ENCODE results near the gene RCAN1. TPM values are rescaled to one million over a fixed set of nuclear protein-coding genes. Genes with fewer than 3 reads are reported as not detected.
A peak's percentile ranks its signal among the peaks of the same experiment; 100 is the strongest.

The RCAN1 gene
- total RNA-seq, 1 experiment from 2014 or later = 2.5 TPM

- Histone ChIP-seq H3K27ac (ENCODE audit: low read length) (no peak overlapping the region), H4K20me1 (ENCODE audit: insufficient read depth, low read depth, low read length) (no peaks in the 10 kb centered on the region), H3K4me2 (ENCODE audit: low read depth, low read length, poor library complexity, severe bottlenecking) (no peak overlapping the region), H3K9ac (ENCODE audit: low read length) (no peak overlapping the region), H3K27me3 (ENCODE audit: low read length) (no peaks in the 10 kb centered on the region), H2AFZ (ENCODE audit: low read length) (no peak overlapping the region), H3K9me3 (ENCODE audit: low read length) (no peaks in the 10 kb centered on the region), H3K4me1 (ENCODE audit: low read length) (peaks cover 10% of the 10 kb centered on the region), H3K79me2 (ENCODE audit: low read length) (no peaks in the 10 kb centered on the region), H3K4me3 (ENCODE audit: low read length) (no peak overlapping the region), H3K9me2 (replicated peaks; ENCODE audit: insufficient read depth, low read length) (no peaks in the 10 kb centered on the region), H3K36me3 (ENCODE audit: insufficient read depth, low read length) (no peaks in the 10 kb centered on the region)
- no peak for DNase-seq
These were observed 2.9 kb upstream of the RCAN1 start for GRCh38 chr21:34617753-34618339.

- H3K36me3 ChIP-seq (ENCODE audit: insufficient read depth, low read length) = no peaks in the 10 kb centered on the region
- H3K9me3 ChIP-seq (ENCODE audit: low read length) = no peaks in the 10 kb centered on the region
- H3K27ac ChIP-seq (ENCODE audit: low read length) = no peak overlapping the region
- 0 out of 2 replicates have a peak overlapping the region, but pooled peaks have one; percentile 32 for H2AFZ ChIP-seq (ENCODE audit: low read length)
- H3K27me3 ChIP-seq (ENCODE audit: low read length) = no peaks in the 10 kb centered on the region
- no peaks in the 10 kb centered on the region for H3K9me2 ChIP-seq (replicated peaks; ENCODE audit: insufficient read depth, low read length)
- no peak for DNase-seq
- 0 out of 2 replicates have a peak, but pooled peaks cover 4% of the 10 kb centered on the region for H4K20me1 ChIP-seq (ENCODE audit: insufficient read depth, low read depth, low read length)
- H3K9ac ChIP-seq (ENCODE audit: low read length) = 0 out of 2 replicates have a peak overlapping the region, but pooled peaks have one; percentile 21
- peak overlapping the region; percentile 67; the same call in 1 of the 2 replicates for H3K4me3 ChIP-seq (ENCODE audit: low read length)
- peaks cover 10% of the 10 kb centered on the region for H3K4me1 ChIP-seq (ENCODE audit: low read length)
- H3K79me2 ChIP-seq (ENCODE audit: low read length) = no peaks in the 10 kb centered on the region
- peak overlapping the region; percentile 56 for H3K4me2 ChIP-seq (ENCODE audit: low read depth, low read length, poor library complexity, severe bottlenecking)
These were observed 538 bp upstream of the RCAN1 start for GRCh38 chr21:34615487-34615814.

GRCh38 chr21:34613679-34614627 lies 960 bp downstream of the RCAN1 start:
- Histone ChIP-seq H3K27me3 (ENCODE audit: low read length) (no peaks in the 10 kb centered on the region), H3K9ac (ENCODE audit: low read length) (peak overlapping the region; percentile 61; the same call in 1 of the 2 replicates)

GRCh38 chr21:34612557-34612956 lies 2.4 kb downstream of the RCAN1 start:
- Histone ChIP-seq H3K79me2 (ENCODE audit: low read length) (no peaks in the 10 kb centered on the region), H3K4me2 (ENCODE audit: low read depth, low read length, poor library complexity, severe bottlenecking) (no peak overlapping the region), H2AFZ (ENCODE audit: low read length) (no peak overlapping the region), H3K9me2 (replicated peaks; ENCODE audit: insufficient read depth, low read length) (no peaks in the 10 kb centered on the region), H3K4me3 (ENCODE audit: low read length) (no peak overlapping the region), H3K4me1 (ENCODE audit: low read length) (peaks cover 10% of the 10 kb centered on the region), H3K9me3 (ENCODE audit: low read length) (no peaks in the 10 kb centered on the region), H3K27me3 (ENCODE audit: low read length) (no peaks in the 10 kb centered on the region), H3K27ac (ENCODE audit: low read length) (no peak overlapping the region), H3K9ac (ENCODE audit: low read length) (no peak overlapping the region), H4K20me1 (ENCODE audit: insufficient read depth, low read depth, low read length) (peaks cover 9% of the 10 kb centered on the region; the same call in 1 of the 2 replicates), H3K36me3 (ENCODE audit: insufficient read depth, low read length) (no peaks in the 10 kb centered on the region)
- DNase-seq = no peak

More at GRCh38 chr21:34613679-34614627, 960 bp downstream of the RCAN1 start:
- DNase-seq = no peak
- peaks cover 10% of the 10 kb centered on the region for H3K4me1 ChIP-seq (ENCODE audit: low read length)
- H3K4me2 ChIP-seq (ENCODE audit: low read depth, low read length, poor library complexity, severe bottlenecking) = peak overlapping the region; percentile 54
- H3K9me3 ChIP-seq (ENCODE audit: low read length) = no peaks in the 10 kb centered on the region
- H3K9me2 ChIP-seq (replicated peaks; ENCODE audit: insufficient read depth, low read length) = no peaks in the 10 kb centered on the region
- peak overlapping the region; percentile 67; the same call in 1 of the 2 replicates for H3K4me3 ChIP-seq (ENCODE audit: low read length)
- no peak overlapping the region for H2AFZ ChIP-seq (ENCODE audit: low read length)
- H3K36me3 ChIP-seq (ENCODE audit: insufficient read depth, low read length) = no peaks in the 10 kb centered on the region
- peaks cover 9% of the 10 kb centered on the region; the same call in 1 of the 2 replicates for H4K20me1 ChIP-seq (ENCODE audit: insufficient read depth, low read depth, low read length)
- H3K27ac ChIP-seq (ENCODE audit: low read length) = no peak overlapping the region
- H3K79me2 ChIP-seq (ENCODE audit: low read length) = no peaks in the 10 kb centered on the region

- no peak for DNase-seq
- H3K4me2 ChIP-seq (ENCODE audit: low read depth, low read length, poor library complexity, severe bottlenecking) = no peak overlapping the region
These were observed 2.9 kb downstream of the RCAN1 start for GRCh38 chr21:34612056-34612455.

GRCh38 chr21:34611528-34611927 lies 3.4 kb downstream of the RCAN1 start:
- H2AFZ ChIP-seq (ENCODE audit: low read length) = no peak overlapping the region
- H3K27me3 ChIP-seq (ENCODE audit: low read length) = no peaks in the 10 kb centered on the region
- no peak overlapping the region for H3K9ac ChIP-seq (ENCODE audit: low read length)
- no peak overlapping the region for H3K27ac ChIP-seq (ENCODE audit: low read length)
- H3K36me3 ChIP-seq (ENCODE audit: insufficient read depth, low read length) = no peaks in the 10 kb centered on the region
- H4K20me1 ChIP-seq (ENCODE audit: insufficient read depth, low read depth, low read length) = peaks cover 9% of the 10 kb centered on the region; the same call in 1 of the 2 replicates
- DNase-seq = no peak
- peaks cover 10% of the 10 kb centered on the region for H3K4me1 ChIP-seq (ENCODE audit: low read length)
- H3K4me3 ChIP-seq (ENCODE audit: low read length) = no peak overlapping the region
- no peak overlapping the region for H3K4me2 ChIP-seq (ENCODE audit: low read depth, low read length, poor library complexity, severe bottlenecking)
- no peaks in the 10 kb centered on the region for H3K9me3 ChIP-seq (ENCODE audit: low read length)
- H3K79me2 ChIP-seq (ENCODE audit: low read length) = no peaks in the 10 kb centered on the region
- no peaks in the 10 kb centered on the region for H3K9me2 ChIP-seq (replicated peaks; ENCODE audit: insufficient read depth, low read length)

More at GRCh38 chr21:34612056-34612455, 2.9 kb downstream of the RCAN1 start:
- Histone ChIP-seq H3K9ac (ENCODE audit: low read length) (no peak overlapping the region), H3K36me3 (ENCODE audit: insufficient read depth, low read length) (no peaks in the 10 kb centered on the region), H3K27me3 (ENCODE audit: low read length) (no peaks in the 10 kb centered on the region), H3K4me1 (ENCODE audit: low read length) (peaks cover 10% of the 10 kb centered on the region), H3K4me3 (ENCODE audit: low read length) (no peak overlapping the region), H3K27ac (ENCODE audit: low read length) (no peak overlapping the region), H3K9me2 (replicated peaks; ENCODE audit: insufficient read depth, low read length) (no peaks in the 10 kb centered on the region), H4K20me1 (ENCODE audit: insufficient read depth, low read depth, low read length) (peaks cover 9% of the 10 kb centered on the region; the same call in 1 of the 2 replicates), H3K79me2 (ENCODE audit: low read length) (no peaks in the 10 kb centered on the region), H2AFZ (ENCODE audit: low read length) (no peak overlapping the region), H3K9me3 (ENCODE audit: low read length) (no peaks in the 10 kb centered on the region)

GRCh38 chr21:34609933-34610549 lies 4.9 kb downstream of the RCAN1 start:
- Histone ChIP-seq H3K79me2 (ENCODE audit: low read length) (no peaks in the 10 kb centered on the region), H3K4me2 (ENCODE audit: low read depth, low read length, poor library complexity, severe bottlenecking) (no peak overlapping the region), H2AFZ (ENCODE audit: low read length) (no peak overlapping the region), H3K9me2 (replicated peaks; ENCODE audit: insufficient read depth, low read length) (no peaks in the 10 kb centered on the region), H3K9ac (ENCODE audit: low read length) (no peak overlapping the region), H3K27ac (ENCODE audit: low read length) (no peak overlapping the region), H4K20me1 (ENCODE audit: insufficient read depth, low read depth, low read length) (peaks cover 9% of the 10 kb centered on the region; the same call in 1 of the 2 replicates), H3K27me3 (ENCODE audit: low read length) (no peaks in the 10 kb centered on the region), H3K36me3 (ENCODE audit: insufficient read depth, low read length) (no peaks in the 10 kb centered on the region), H3K4me3 (ENCODE audit: low read length) (no peak overlapping the region), H3K9me3 (ENCODE audit: low read length) (no peaks in the 10 kb centered on the region), H3K4me1 (ENCODE audit: low read length) (peaks cover 6% of the 10 kb centered on the region; the same call in 1 of the 2 replicates)
- DNase-seq = no peak

Measured in Karpas-422 (cell line).